OCI-LY7 (cell line): Measurements from ENCODE around the gene PDCD10. TPM values are rescaled to one million over a fixed set of nuclear protein-coding genes. Genes with fewer than 3 reads are reported as not detected.

Experiments
- BruUV-seq: library from RNA; stranded (reverse); fragments of 400-500 nt; replicated peaks from 2 replicates; lab custom pipeline; 2021; lab: Mats Ljungman, UMichigan
- CTCF ChIA-PET: fragments of 300-600 bp; sonication (Branson Sonifier 250); formaldehyde crosslinking; loops from one replicate; lab custom pipeline; 2022; ENCODE audit warnings: antibody characterized with exemption; ENCODE audit not compliant: unreplicated experiment; lab: Charles Lee
- POLR2A ChIA-PET: fragments of 300-600 bp; sonication (Branson Sonifier 250); formaldehyde crosslinking; loops from one replicate; lab custom pipeline; 2022; ENCODE audit warnings: antibody characterized with exemption; lab: Charles Lee
- DNase-seq: peaks from one replicate; pipeline ENCODE4 v3.0.0-alpha.2; 2015; ENCODE audit warnings: low spot score
- H2AFZ ChIP-seq: fragments of 200-600 bp; sonication (generic), shearing (Covaris generic); 2 replicates; pipeline ENCODE4 v1.6.1; 2014; ENCODE audit warnings: mild to moderate bottlenecking, antibody characterized with exemption, low read length, moderate library complexity
- H3K27ac ChIP-seq: fragments of 200-600 bp; sonication (generic); 2 replicates; pipeline ENCODE4 v1.5.1; 2014; ENCODE audit warnings: mixed run types, low read depth, mild to moderate bottlenecking, moderate library complexity, low read length, inconsistent platforms; ENCODE audit not compliant: poor library complexity, severe bottlenecking
- H3K36me3 ChIP-seq: fragments of 200-600 bp; sonication (generic); 2 replicates; pipeline ENCODE4 v1.6.1; 2014; ENCODE audit warnings: mild to moderate bottlenecking, antibody characterized with exemption, low read length, moderate library complexity, mixed read lengths; ENCODE audit not compliant: insufficient read depth
- H3K4me1 ChIP-seq: fragments of 200-600 bp; sonication (generic); 2 replicates; pipeline ENCODE4 v1.5.1; 2014; ENCODE audit warnings: mild to moderate bottlenecking, low read length; ENCODE audit not compliant: insufficient read depth, poor library complexity, severe bottlenecking
- H3K4me2 ChIP-seq: fragments of 200-600 bp; sonication (generic); 2 replicates; pipeline ENCODE4 v1.6.1; 2014; ENCODE audit warnings: mild to moderate bottlenecking, low read length
- H3K4me3 ChIP-seq: fragments of 200-600 bp; sonication (generic); 2 replicates; pipeline ENCODE4 v1.5.1; 2014; ENCODE audit warnings: mild to moderate bottlenecking, low read depth, low read length; ENCODE audit not compliant: poor library complexity, severe bottlenecking
- H3K79me2 ChIP-seq: fragments of 200-600 bp; sonication (generic); 2 replicates; pipeline ENCODE4 v1.6.1; 2016; ENCODE audit warnings: low read depth, mild to moderate bottlenecking, low read length, moderate library complexity, mixed read lengths; ENCODE audit not compliant: insufficient read depth
- H3K9me2 ChIP-seq: fragments of 200-600 bp; sonication (generic); 2 replicates; pipeline ENCODE4 v1.6.1; 2016; ENCODE audit warnings: mild to moderate bottlenecking, low read length, mixed read lengths; ENCODE audit not compliant: insufficient read depth
- H3K9me3 ChIP-seq: fragments of 200-600 bp; sonication (generic); 2 replicates; pipeline ENCODE4 v1.6.1; 2014; ENCODE audit warnings: mild to moderate bottlenecking, mixed run types, low read length, mixed read lengths
- H4K20me1 ChIP-seq: fragments of 200-600 bp; sonication (generic); 2 replicates; pipeline ENCODE4 v1.6.1; 2014; ENCODE audit warnings: mild to moderate bottlenecking, antibody characterized with exemption, low read length, moderate library complexity, mixed read lengths; ENCODE audit not compliant: insufficient read depth
- EZH2phosphoT487 ChIP-seq: fragments of 200-600 bp; sonication (generic); IDR thresholded peaks from 2 replicates; pipeline ENCODE4 v1.6.1; 2018; ENCODE audit warnings: low read depth, borderline replicate concordance, mild to moderate bottlenecking, mixed run types, antibody characterized with exemption, low read length, moderate library complexity, mixed read lengths
- intact Hi-C: fragments of 100-400 bp; cut with micrococcal nuclease; formaldehyde crosslinking; loops from one replicate; pipeline ENCODE4 v1.10.0; 2022; ENCODE audit not compliant: unreplicated experiment
- small RNA-seq: library from RNA; depleted of rRNA; stranded (forward); fragments of <200 nt; gene quantifications from one replicate; pipeline ENCODE3, GENCODE V24; 2014
- total RNA-seq, 2 experiments: library from RNA; depleted of rRNA in 1 of 2; stranded (reverse); fragments of >200 nt in 1 of 2; shearing (Covaris generic) in 1 of 2; gene quantifications; 2 replicates each; pipeline ENCODE4 v1.2.3, GENCODE V29; 2014 to 2022

PDCD10 gene
- total RNA-seq, 2 experiments from 2014 or later = 76.3 to 84.4 TPM

- TF ChIP-seq EZH2phosphoT487 = no peak
- CTCF ChIA-PET = no interaction called here
- Histone ChIP-seq H3K4me2 (no peak overlapping the region), H3K4me1 (peaks cover 20% of the 10 kb centered on the region), H3K27ac (no peak overlapping the region), H3K4me3 (no peak overlapping the region), H3K36me3 (no peaks in the 10 kb centered on the region), H3K79me2 (no peaks in the 10 kb centered on the region), H2AFZ (no peak overlapping the region; the same call in 1 of the 2 replicates), H3K9me3 (no peaks in the 10 kb centered on the region), H4K20me1 (no peaks in the 10 kb centered on the region), H3K9me2 (no peaks in the 10 kb centered on the region)
- POLR2A ChIA-PET = interaction anchor here (0.6 to 2.5 kb wide), 3 partner anchors 17 to 24 kb away, joined by 3 to 9 read pairs (median 3); no protein-coding TSS in a partner anchor
- no peak for DNase-seq
- intact Hi-C loops = no loop called here
- no TSS peak for BruUV-seq
Observed at GRCh38 chr3:167649746-167650145, 84.9 kb downstream of the PDCD10 start.

- Histone ChIP-seq H3K4me3 (no peak overlapping the region), H3K4me1 (no peaks in the 10 kb centered on the region), H3K9me3 (peaks cover 8% of the 10 kb centered on the region; the same call in 1 of the 2 replicates), H3K9me2 (no peaks in the 10 kb centered on the region), H3K79me2 (no peaks in the 10 kb centered on the region), H3K4me2 (no peak overlapping the region), H2AFZ (no peak overlapping the region), H4K20me1 (no peaks in the 10 kb centered on the region), H3K36me3 (no peaks in the 10 kb centered on the region), H3K27ac (no peak overlapping the region)
- POLR2A ChIA-PET = interaction anchor here (0.6 to 0.7 kb wide), 2 partner anchors 10 to 284 kb away, joined by 3 to 5 read pairs; no protein-coding TSS in a partner anchor
- CTCF ChIA-PET = no interaction called here
- BruUV-seq = no TSS peak
- intact Hi-C loops = no loop called here
- no peak for TF ChIP-seq EZH2phosphoT487
- DNase-seq = no peak
Observed at GRCh38 chr3:167644611-167645010, 90.1 kb downstream of the PDCD10 start.

Small RNA genes lying within 50 kb of the gene (small RNA-seq; reads per million reads assigned to genes)
- not detected for gene HMGN1P8

Other genes starting within 250 kb of the PDCD10 start
- gene WDR49, start 81.0 kb downstream of the PDCD10 start, total RNA-seq (2014; rRNA removed; shearing (Covaris generic)) = 0.36 TPM in 1 of 2 replicates, not detected in the other
- gene WDR49, start 81.0 kb downstream of the PDCD10 start, total RNA-seq (2022) = not detected in 2 replicates
- 9.0 and 16.0 TPM in 2 replicates for gene SERPINI1, start 829 bp upstream of the PDCD10 start, total RNA-seq (2014; rRNA removed; shearing (Covaris generic))
- gene SERPINI1, start 829 bp upstream of the PDCD10 start, total RNA-seq (2022) = 12.9 TPM in 2 replicates